K562 treated with DMSO at 1 percent for 4 hours (cell line): ENCODE results near the gene PPM1D. TPM values are rescaled to one million over a fixed set of nuclear protein-coding genes. Genes with fewer than 3 reads are reported as not detected.

Experiments used
- total RNA-seq: library from RNA; unstranded; fragments of 300-600 nt; gene quantifications from 2 replicates; pipeline ENCODE4 v1.2.3, GENCODE V29; 2022; ENCODE audit not compliant: insufficient read depth

PPM1D gene
- total RNA-seq = 15.5 and 19.0 TPM in 2 replicates

DNA sequence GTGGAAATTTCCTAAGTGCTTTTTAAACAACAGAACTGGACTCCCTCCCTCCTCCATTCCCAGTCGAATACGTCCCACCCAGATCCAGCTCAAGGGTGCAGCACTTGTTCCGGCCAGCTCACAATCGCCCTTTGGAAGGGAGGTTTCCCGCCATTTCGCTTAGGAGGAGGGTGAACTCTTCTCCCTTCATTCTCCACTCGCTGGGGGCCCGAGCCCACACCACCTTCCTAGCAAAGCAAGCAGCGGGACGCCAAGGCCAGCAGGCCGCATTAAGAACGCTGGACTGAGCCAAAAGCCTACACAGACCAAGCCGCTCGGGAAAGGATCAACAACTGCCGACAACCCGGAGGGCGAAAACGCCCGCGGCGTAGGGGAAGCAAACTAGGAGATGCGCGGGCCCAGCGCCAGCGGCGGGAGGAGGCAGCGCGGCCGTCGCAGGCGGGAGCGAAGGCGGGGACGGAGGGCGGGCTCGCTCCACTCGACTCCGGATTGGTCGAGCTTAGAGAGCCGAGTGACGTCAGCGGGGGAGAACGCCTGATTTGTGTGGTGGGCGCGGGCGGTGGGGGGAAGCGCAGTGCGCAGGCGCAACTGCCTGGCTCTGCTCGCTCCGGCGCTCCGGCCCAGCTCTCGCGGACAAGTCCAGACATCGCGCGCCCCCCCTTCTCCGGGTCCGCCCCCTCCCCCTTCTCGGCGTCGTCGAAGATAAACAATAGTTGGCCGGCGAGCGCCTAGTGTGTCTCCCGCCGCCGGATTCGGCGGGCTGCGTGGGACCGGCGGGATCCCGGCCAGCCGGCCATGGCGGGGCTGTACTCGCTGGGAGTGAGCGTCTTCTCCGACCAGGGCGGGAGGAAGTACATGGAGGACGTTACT, at the start of gene PPM1D:
Gene PPM1D (plus strand): TSS at position 574 of the 870 bp plus-strand sequence. CDS start 222 bp downstream, at position 796.

DNA sequence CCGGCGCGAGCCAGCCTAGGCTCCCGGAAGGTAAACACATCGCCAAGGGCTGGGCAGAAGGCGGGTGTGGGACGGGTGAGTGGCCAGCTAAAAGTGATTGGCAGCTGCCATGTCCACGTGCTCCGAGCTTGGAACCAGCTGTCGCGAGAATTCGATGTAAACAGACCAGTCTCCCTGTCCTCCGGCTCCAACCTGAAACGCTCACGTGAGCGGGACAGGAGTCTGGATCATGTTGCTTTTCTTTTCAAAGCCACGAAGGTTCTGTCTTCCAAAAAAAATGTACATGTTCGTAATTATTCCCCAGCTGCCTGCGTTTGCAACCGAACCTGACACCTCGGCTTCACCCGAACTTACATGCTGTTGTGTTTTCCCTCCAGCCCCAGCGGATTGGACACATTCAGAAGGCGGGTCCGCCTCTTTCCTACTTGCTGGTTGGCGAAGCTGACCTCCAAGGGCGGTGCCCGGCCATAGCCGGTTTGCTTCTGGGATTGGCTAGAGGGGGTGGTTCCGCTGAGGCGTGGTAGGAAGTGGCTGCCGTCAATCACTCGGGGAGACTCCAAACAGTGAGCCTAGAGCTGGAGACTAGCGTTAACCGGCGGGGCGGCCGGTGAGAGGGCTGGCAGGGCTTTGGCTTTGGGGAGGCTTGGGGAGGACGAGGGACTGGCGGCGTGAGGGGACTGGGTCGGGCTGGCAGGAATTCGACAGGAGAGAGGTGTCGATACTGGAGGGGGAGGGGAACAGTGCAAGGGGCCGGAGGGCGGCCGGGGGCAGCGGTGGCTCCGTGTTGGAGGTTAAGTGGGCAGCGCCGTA, 77.5 kb downstream of the PPM1D start, which contains the start of gene BCAS3:
Gene BCAS3 (plus strand): TSS at position 544 of the 810 bp plus-strand sequence.

Other genes starting within 250 kb of the PPM1D start
- 19.9 and 26.4 TPM in 2 replicates for gene USP32, start 208.1 kb upstream of the PPM1D start, total RNA-seq
- not detected in 2 replicates for gene CHCT1, start 177.7 kb upstream of the PPM1D start, total RNA-seq
- 13.9 and 14.2 TPM in 2 replicates for gene APPBP2, start 74.0 kb upstream of the PPM1D start, total RNA-seq
- gene BCAS3, start 77.7 kb downstream of the PPM1D start, total RNA-seq = 5.0 and 5.8 TPM in 2 replicates